AG04449 (cell line): ENCODE data around the gene PHF21A.
"Not testable (repeated sequence)": the region's sequence is repeated elsewhere in the genome, so short reads cannot be mapped to it uniquely, and the experiment has no call there.

Experiments
- CTCF ChIA-PET: fragments of 350-600 bp; formaldehyde crosslinking; extraction: SDS; loops from one replicate; lab custom pipeline; 2021; ENCODE audit warnings: antibody characterized with exemption; lab: Yijun Ruan, JAX
- POLR2A ChIA-PET: fragments of 400-600, 350-600 bp; formaldehyde crosslinking; extraction: SDS; loops from one replicate; lab custom pipeline; 2020; ENCODE audit warnings: antibody characterized with exemption, inconsistent platforms; lab: Yijun Ruan, JAX
- DNase-seq: peaks from one replicate; pipeline ENCODE4 v3.0.0-alpha.2; 2010; ENCODE audit warnings: low read depth, low spot score
- H3K4me3 ChIP-seq: 2 replicates; pipeline ENCODE4 v1.5.1; 2011; ENCODE audit warnings: low read depth, mild to moderate bottlenecking, control low read depth, low read length
- CTCF ChIP-seq: IDR thresholded peaks from one replicate; pipeline ENCODE4 v1.5.1; 2011; ENCODE audit warnings: mild to moderate bottlenecking, moderate library complexity, low read length, control low read depth, inconsistent platforms; ENCODE audit not compliant: insufficient read depth; ENCODE audit errors: missing control alignments

Gene PHF21A

GRCh38 chr11:46118702-46119351 lies 2.4 kb downstream of the PHF21A start:
- DNase-seq = no peak
- peak overlapping the region; percentile 64 for H3K4me3 ChIP-seq
- TF ChIP-seq CTCF = no peak
- ChIA-PET CTCF (interaction anchor here (0.7 to 1.3 kb wide), 2 partner anchors 154 to 191 kb away, joined by 3 read pairs; no protein-coding TSS in a partner anchor), POLR2A (no interaction called here)

GRCh38 chr11:46117842-46118241 lies 3.4 kb downstream of the PHF21A start:
- H3K4me3 ChIP-seq = peak overlapping the region; percentile 21
- no peak for DNase-seq
- CTCF ChIA-PET = interaction anchor here (0.7 to 1.5 kb wide), 3 partner anchors 14 to 111 kb away, joined by 3 to 4 read pairs (median 4); no protein-coding TSS in a partner anchor
- TF ChIP-seq CTCF = no peak
- POLR2A ChIA-PET = no interaction called here

GRCh38 chr11:46116712-46117037 lies 4.6 kb downstream of the PHF21A start:
- POLR2A ChIA-PET, H3K4me3 ChIP-seq, DNase-seq: not testable (repeated sequence)
- CTCF ChIA-PET = interaction anchor here (0.6 to 1.5 kb wide), 6 partner anchors 9 to 193 kb away, joined by 3 to 6 read pairs (median 4); no protein-coding TSS in a partner anchor

GRCh38 chr11:46116007-46116711 lies 5.1 kb downstream of the PHF21A start:
- ChIA-PET POLR2A (no interaction called here), CTCF (interaction anchor here (1.0 to 1.5 kb wide), 3 partner anchors 13 to 193 kb away, joined by 3 read pairs; no protein-coding TSS in a partner anchor)
- DNase-seq = no peak
- TF ChIP-seq CTCF = no peak
- H3K4me3 ChIP-seq = no peak overlapping the region

- ChIA-PET POLR2A (no interaction called here), CTCF (interaction anchor here (0.9 to 1.0 kb wide), 2 partner anchors 18 to 125 kb away, joined by 3 to 4 read pairs; no protein-coding TSS in a partner anchor)
- no peak overlapping the region for H3K4me3 ChIP-seq
- TF ChIP-seq CTCF = no peak
- no peak for DNase-seq
These were observed 6.3 kb downstream of the PHF21A start for GRCh38 chr11:46114961-46115360.

- ChIA-PET POLR2A (no interaction called here), CTCF (interaction anchor here (1.5 kb wide), 1 partner anchor 11 kb away, joined by 5 read pairs; no protein-coding TSS in a partner anchor)
These were observed 6.9 kb downstream of the PHF21A start for GRCh38 chr11:46114378-46114777.

More at GRCh38 chr11:46114378-46114777, 6.9 kb downstream of the PHF21A start:
- DNase-seq = no peak
- no peak overlapping the region for H3K4me3 ChIP-seq
- no peak for TF ChIP-seq CTCF
